ENCODE results near the gene ZNF74.

The ZNF74 gene

GRCh38 chr22:20434264-20434751 is 40.4 kb downstream of the ZNF74 start:
- no peak for DNase-seq

GRCh38 chr22:20434773-20435172 is 40.8 kb downstream of the ZNF74 start:
- DNase-seq: no peak

DNA sequence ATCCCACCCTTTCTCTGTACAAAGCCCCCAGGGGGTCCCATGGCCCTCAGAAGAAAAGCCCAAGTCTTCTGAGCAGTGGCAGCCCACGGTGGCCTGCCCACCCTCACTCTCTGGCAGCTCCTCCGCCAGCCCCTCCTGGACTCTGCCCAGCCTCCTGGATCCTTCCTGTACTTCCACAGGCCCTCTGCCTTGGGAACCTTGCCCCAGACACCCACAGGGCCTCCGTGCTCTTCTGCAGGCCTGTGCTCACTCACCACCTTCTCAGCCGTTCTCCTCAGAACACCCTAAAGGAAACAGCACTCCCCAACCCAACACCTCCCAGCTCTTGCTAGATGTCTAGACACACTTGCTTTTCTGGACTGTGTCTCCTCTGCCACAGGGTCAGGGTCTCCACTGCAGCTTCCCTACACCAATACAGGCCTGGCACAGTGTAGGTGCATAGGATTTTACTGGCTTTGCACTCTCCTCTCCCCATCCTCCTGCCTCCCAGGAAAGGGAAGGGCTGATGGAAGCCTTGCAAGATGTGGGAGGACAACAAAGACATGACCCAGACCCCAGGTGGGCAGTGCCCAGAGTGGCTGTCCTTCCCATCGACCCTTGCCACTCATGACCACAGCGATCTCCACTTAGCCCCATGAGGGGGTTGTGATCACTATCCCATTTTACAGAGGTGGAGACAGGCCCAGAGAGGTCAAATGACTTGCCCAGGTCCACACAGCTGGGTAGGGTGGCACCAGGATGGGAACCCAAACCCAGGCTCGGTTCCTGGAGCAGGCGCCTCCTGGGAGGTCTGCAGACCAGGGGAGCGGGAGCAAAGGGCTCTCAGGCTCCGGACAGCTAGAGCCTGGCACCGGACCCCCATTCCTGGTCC is 41.7 kb downstream of the ZNF74 start:
- DNase-seq: no peak

GRCh38 chr22:20436307-20436767 is 42.4 kb downstream of the ZNF74 start:
- no peak for DNase-seq

GRCh38 chr22:20436768-20437612 is 43.0 kb downstream of the ZNF74 start:
- no peak for DNase-seq

GRCh38 chr22:20437613-20438426 is 43.9 kb downstream of the ZNF74 start, which contains the start of gene SCARF2:
Gene SCARF2, minus strand, starts transcription at chr22:20437825. Its CDS starts 71 bp downstream, at chr22:20437754.
- no peak for DNase-seq

- no peak for DNase-seq
These were observed 44.4 kb downstream of the ZNF74 start for GRCh38 chr22:20438427-20438677.

- no peak for DNase-seq
These were observed 44.9 kb downstream of the ZNF74 start for GRCh38 chr22:20438678-20439492.

DNA sequence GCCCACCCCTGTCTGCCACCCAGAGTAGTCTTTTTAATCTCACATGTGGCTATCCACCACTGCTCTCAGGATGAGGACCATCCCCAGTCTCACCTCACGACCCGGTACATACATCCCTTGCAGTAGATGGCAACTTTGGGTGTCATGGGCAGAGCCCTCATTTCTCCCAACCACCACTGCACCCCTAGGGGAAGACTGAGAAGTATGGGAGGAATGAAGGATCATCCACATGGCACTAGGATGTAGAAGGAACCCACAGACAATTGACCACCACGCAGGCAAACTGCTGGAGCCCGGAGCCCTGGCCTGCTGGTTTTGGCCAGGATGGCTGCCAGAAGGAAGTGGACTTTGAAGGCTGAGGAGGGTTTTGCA is 45.6 kb downstream of the ZNF74 start:
- no peak for DNase-seq

DNA sequence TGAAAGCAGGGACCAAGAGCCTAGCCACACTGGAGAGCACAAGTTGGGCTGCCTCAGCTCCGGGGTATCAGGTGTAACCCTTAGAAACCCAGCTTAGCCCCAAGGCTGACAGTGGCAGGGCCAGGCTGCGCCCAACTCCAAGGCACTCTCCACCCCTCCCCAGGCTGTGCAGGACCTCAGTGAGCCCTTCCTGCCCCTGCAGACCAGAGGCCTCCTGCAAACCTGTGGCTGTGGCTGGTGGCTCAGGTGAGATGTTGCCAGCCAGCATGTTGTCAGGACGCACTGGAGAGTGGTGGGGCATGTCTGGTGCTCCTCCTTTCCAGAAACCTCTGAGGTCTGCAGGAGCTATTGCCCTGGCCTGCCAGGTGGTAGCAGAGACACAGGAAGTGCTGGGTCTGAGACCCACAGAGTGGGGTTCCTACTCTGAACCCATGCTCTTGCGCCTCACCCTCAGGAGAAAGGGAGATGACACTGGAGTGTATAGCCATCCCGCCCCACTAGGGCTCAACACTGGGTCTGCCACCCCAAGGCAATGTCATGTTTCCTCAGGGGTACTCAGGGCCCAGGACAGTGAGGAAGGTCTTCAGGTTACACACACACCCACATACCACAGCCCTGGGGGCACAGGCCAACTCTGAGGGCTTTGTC is 46.1 kb downstream of the ZNF74 start:
- DNase-seq: no peak

DNA sequence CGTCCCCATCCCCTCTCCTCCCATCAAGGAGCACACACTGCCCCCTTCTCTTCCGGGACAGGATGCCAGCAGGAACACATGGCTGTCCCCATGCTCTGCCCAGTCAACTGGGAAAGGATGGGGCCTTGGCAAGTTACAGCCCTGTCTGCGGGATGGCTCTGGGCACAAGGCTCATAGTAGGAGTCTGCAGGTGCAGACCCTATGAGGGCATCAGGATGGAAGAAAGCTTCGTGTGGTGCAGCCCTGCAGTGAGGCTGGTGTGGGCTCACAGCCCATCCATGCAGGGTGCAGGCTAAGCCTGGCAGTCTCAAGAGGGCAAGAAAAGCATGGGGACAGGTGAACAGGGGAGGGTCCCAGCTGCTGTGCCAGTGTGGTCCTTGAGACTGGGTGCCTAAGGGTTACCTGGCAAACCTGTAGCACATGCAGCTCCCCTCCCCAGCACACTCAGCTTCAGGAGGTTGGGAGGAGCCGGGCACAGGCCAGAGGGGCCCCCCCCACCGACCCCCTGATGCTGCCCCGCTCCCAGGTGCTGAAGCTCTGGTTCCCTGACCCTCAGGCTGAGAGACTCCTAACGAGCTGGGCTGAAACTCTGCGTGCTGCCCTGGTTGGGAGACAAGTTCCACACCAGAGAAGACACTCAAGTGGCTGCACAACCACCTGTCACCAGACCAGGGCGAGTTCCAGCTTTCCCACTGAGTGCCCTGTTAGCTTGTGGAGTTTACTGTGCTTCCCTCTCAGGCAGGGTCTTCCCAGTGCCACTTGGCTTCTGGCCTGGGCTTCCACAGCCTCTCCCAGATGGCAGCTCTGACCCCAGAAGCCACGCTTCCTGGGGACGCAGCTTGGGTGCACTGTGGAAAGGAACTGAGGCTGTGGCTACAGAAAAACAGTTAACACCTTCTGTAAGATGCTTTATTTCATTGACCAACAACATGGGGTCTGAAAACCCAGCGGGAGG is 47.0 kb downstream of the ZNF74 start:
- DNase-seq: no peak

DNA sequence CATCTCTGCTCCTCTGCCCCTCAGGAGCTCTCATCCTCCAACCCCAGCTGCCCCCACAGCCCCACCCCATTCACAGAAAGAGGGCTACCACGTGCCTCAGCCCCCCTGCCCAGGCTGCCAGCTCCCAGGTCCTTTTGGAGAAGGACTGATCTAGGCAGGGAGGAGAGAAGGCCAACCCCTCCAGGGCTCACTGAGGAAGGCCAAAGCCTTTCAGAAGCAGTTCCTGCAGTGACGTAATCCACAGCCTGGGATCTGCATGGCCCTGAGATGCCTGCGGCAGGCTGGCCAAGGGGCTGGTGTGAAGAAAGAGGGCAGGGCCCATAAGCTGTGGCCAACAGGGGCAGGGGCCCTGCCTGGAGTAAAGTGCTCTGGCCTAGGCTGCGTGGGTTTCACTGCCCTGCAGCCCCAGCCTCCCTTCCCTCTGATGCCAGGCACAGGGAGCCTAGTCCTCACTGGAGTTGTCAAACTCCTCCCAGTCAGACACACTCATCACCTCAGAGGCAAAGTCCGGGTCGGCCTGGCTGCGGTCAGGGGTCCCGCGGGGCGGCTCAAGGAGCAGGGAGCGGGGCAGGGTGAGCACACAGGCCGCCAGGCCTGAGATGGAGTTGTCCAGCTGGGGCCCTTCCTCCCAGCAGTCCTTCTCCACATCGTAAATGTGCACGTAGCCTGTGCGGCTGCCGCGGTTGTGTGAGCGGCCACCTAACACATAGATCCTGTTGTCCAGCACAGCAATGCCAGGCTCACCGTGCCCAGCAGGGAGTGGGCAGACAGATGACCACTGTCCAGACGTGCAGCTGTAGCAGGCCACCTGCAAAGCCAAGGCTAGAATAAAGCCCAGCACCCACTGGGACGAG is 47.9 kb downstream of the ZNF74 start:
- no peak for DNase-seq

GRCh38 chr22:20442485-20443284 is 48.7 kb downstream of the ZNF74 start:
- DNase-seq: no peak

DNA sequence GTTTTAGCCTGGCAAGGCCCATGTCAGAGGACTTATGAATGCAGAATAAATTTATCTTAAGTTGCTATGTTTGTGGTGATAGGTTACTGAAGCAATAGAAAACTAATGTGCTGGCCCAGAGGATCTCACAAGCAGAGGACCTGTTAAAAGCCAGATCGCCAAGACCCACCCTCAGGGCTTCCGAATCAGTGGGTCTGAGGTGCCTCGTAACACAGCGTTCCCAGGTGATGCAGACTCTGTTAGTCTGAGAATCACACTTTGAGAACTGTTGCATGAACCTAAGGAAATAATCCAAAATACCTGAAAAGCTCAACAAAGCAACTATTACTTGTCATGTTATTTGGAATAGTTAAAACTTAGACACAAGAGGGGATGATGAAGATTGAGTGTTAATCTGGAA is 50.4 kb downstream of the ZNF74 start:
- no peak for DNase-seq

DNA sequence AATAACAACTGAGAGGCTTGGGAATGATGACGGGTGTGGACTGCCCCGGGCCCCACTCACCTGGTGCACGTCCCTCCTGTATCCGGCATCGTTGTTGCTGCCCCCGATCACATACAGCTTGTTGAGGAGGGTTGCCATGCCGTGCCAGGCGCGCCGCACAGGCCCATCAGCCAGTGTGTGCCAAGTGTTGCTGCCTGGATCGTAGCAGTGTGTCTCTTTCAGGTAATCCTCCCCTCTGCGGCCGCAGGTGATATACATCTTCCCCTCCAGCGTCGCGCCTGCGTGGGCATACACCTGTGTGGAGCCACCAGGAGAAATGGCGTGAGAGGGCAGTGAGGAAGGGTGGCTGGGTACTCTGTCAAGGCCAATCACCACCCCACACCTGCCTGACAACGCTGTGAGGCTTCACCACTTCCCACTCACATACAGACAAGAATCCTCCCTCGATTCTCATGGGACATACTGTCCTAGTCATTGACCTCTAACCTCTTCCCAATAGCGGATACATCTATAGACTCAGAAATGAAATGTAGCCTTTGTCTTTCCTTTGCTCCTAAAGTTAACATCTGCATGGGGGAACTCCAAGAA is 52.5 kb downstream of the ZNF74 start:
- no peak for DNase-seq

GRCh38 chr22:20448630-20449029 is 54.7 kb downstream of the ZNF74 start:
- no peak for DNase-seq

GRCh38 chr22:20449819-20450550 is 56.0 kb downstream of the ZNF74 start:
- no peak for DNase-seq

DNA sequence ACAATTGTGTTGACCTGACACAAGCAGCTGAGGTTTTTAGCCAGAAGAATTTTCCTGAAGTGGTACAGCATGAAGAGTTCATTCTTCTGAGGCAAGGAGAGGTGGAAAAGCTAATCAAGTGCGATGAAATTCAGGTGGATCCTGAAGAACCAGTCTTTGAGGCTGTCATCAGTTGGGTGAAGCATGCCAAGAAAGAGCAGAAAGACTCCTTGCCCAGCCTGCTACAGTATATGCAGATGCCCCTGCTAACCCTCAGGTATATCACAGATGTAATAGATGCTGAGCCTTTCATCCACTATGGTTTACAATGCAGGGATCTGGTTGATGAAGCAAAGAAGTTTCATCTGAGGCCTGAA is 56.6 kb downstream of the ZNF74 start:
- DNase-seq: no peak
